ENCODE data around the gene OR2T35.

DNA sequence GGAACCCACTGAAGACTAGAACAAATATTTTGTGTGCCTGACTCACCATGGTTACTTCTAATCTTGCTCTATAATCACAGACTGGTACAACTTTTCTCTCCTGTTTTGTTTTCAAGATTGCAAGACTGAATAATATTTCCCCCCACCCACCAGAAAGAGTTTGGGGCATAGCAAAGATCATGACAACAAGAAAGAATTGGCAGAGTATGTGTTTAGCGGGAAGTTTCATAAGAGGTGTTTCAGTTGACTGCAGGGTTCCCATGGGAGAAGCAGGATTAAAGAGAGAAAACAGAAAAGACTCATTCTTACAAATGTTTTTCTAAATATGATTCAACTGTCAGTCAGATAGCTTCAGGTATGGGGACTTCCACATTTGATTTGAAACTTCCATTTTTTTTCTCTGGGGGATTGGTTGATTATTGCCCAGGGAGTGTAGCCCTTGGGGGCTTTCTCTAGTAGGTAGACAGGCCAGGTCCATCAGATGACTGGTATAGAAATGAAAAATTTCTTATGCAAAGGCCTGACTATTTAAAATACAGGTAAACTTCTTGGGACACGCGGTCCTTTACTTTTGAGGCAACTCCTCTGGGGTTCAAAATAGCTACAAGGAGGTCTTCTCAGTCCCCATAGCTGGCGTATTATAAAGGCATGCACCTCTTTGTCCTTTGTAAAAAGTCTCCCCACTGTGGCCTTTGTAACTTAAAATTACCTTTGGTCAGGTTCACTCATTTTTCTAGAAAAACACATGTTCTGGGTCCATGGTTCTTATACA is 43.6 kb upstream of the OR2T35 start:
- TF ChIP-seq, protein P1, sequence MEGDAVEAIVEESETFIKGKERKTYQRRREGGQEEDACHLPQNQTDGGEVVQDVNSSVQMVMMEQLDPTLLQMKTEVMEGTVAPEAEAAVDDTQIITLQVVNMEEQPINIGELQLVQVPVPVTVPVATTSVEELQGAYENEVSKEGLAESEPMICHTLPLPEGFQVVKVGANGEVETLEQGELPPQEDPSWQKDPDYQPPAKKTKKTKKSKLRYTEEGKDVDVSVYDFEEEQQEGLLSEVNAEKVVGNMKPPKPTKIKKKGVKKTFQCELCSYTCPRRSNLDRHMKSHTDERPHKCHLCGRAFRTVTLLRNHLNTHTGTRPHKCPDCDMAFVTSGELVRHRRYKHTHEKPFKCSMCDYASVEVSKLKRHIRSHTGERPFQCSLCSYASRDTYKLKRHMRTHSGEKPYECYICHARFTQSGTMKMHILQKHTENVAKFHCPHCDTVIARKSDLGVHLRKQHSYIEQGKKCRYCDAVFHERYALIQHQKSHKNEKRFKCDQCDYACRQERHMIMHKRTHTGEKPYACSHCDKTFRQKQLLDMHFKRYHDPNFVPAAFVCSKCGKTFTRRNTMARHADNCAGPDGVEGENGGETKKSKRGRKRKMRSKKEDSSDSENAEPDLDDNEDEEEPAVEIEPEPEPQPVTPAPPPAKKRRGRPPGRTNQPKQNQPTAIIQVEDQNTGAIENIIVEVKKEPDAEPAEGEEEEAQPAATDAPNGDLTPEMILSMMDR (IDR thresholded peaks at IDR 0.05), result no peak
- TF ChIP-seq ZFX (IDR thresholded peaks at IDR 0.05; ENCODE audit: borderline replicate concordance), result no peak
